ENCODE results near the gene EFNA3.

GRCh38 chr1:155034318-155035208, 44.1 kb upstream of the EFNA3 start:
- TF ChIP-seq, protein P1, sequence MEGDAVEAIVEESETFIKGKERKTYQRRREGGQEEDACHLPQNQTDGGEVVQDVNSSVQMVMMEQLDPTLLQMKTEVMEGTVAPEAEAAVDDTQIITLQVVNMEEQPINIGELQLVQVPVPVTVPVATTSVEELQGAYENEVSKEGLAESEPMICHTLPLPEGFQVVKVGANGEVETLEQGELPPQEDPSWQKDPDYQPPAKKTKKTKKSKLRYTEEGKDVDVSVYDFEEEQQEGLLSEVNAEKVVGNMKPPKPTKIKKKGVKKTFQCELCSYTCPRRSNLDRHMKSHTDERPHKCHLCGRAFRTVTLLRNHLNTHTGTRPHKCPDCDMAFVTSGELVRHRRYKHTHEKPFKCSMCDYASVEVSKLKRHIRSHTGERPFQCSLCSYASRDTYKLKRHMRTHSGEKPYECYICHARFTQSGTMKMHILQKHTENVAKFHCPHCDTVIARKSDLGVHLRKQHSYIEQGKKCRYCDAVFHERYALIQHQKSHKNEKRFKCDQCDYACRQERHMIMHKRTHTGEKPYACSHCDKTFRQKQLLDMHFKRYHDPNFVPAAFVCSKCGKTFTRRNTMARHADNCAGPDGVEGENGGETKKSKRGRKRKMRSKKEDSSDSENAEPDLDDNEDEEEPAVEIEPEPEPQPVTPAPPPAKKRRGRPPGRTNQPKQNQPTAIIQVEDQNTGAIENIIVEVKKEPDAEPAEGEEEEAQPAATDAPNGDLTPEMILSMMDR (IDR thresholded peaks at IDR 0.05), result no peak
- TF ChIP-seq, protein P2, sequence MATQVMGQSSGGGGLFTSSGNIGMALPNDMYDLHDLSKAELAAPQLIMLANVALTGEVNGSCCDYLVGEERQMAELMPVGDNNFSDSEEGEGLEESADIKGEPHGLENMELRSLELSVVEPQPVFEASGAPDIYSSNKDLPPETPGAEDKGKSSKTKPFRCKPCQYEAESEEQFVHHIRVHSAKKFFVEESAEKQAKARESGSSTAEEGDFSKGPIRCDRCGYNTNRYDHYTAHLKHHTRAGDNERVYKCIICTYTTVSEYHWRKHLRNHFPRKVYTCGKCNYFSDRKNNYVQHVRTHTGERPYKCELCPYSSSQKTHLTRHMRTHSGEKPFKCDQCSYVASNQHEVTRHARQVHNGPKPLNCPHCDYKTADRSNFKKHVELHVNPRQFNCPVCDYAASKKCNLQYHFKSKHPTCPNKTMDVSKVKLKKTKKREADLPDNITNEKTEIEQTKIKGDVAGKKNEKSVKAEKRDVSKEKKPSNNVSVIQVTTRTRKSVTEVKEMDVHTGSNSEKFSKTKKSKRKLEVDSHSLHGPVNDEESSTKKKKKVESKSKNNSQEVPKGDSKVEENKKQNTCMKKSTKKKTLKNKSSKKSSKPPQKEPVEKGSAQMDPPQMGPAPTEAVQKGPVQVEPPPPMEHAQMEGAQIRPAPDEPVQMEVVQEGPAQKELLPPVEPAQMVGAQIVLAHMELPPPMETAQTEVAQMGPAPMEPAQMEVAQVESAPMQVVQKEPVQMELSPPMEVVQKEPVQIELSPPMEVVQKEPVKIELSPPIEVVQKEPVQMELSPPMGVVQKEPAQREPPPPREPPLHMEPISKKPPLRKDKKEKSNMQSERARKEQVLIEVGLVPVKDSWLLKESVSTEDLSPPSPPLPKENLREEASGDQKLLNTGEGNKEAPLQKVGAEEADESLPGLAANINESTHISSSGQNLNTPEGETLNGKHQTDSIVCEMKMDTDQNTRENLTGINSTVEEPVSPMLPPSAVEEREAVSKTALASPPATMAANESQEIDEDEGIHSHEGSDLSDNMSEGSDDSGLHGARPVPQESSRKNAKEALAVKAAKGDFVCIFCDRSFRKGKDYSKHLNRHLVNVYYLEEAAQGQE (IDR thresholded peaks at IDR 0.05; ENCODE audit: insufficient read depth in 1 of 2, low read depth in 2 of 2, low read length in 1 of 2), result no peak

Data from Panc1 (cell line).